HepG2 (cell line): ENCODE results near the gene JAK2. TPM values are rescaled to one million over a fixed set of nuclear protein-coding genes. Genes with fewer than 3 reads are reported as not detected.

Experiments
- ATAC-seq: fragments of 200-7000 bp; cut with Tn5 transposase; 3 replicates; pipeline ENCODE4 v1.9.1; 2020; ENCODE audit warnings: mild to moderate bottlenecking, moderate library complexity
- BruUV-seq: library from RNA; stranded (reverse); fragments of 400-500 nt; replicated peaks from 2 replicates; lab custom pipeline; 2021; lab: Mats Ljungman, UMichigan
- CTCF ChIA-PET: fragments of 300-600 bp; formaldehyde crosslinking; extraction: SDS; loops from one replicate; lab custom pipeline; 2021; ENCODE audit warnings: low total read pairs, inconsistent platforms, low intra/inter-chr PET ratio; lab: Yijun Ruan, JAX
- POLR2A ChIA-PET: fragments of 350-600 bp; sonication (Branson Sonifier 250); formaldehyde crosslinking; loops from one replicate; lab custom pipeline; 2020; ENCODE audit warnings: antibody characterized with exemption, inconsistent platforms; lab: Yijun Ruan, JAX
- DNase-seq: peaks from one replicate; pipeline ENCODE4 v3.0.0-alpha.2; 2015; ENCODE audit warnings: low spot score
- FAIRE-seq: peaks from 3 replicates; lab custom pipeline; 2011; peaks lifted over from hg19 to GRCh38; lab: Jason Lieb, UNC
- H2AFZ ChIP-seq: one replicate; pipeline ENCODE4 v1.6.1; 2011; ENCODE audit warnings: low read length, inconsistent platforms
- H3K27ac ChIP-seq: fragments of 300-600 bp; 3 replicates; pipeline ENCODE4 v1.8.0; 2011; ENCODE audit warnings: mixed run types, mild to moderate bottlenecking, mixed read lengths, low read length, inconsistent platforms; ENCODE audit not compliant: insufficient read depth; ENCODE audit errors: extremely low read length
- H3K27me3 ChIP-seq, 2 experiments: fragments of 200-600 bp in 1 of 2; 2 replicates in 1 of 2; 3 replicates in 1 of 2; pipeline versions ENCODE4 v1.6.0 to v1.8.0; 2011; ENCODE audit warnings: low read length in 2 of 2, mild to moderate bottlenecking in 2 of 2, moderate library complexity in 2 of 2, inconsistent platforms in 1 of 2; ENCODE audit not compliant: insufficient read depth in 2 of 2, control insufficient read depth in 1 of 2
- H3K36me3 ChIP-seq, 2 experiments: fragments of 200-600 bp in 1 of 2; replicated peaks in 1 of 2; 2 replicates in 1 of 2; 3 replicates in 1 of 2; pipeline versions ENCODE4 v1.5.1 to v1.8.0; 2011; ENCODE audit warnings: low read length in 2 of 2, inconsistent platforms in 1 of 2; ENCODE audit not compliant: insufficient read depth in 2 of 2, control insufficient read depth in 1 of 2
- H3K4me1 ChIP-seq: 2 replicates; pipeline ENCODE4 v1.5.1; 2012; ENCODE audit warnings: low read length, inconsistent platforms; ENCODE audit not compliant: insufficient read depth
- H3K4me2 ChIP-seq: 2 replicates; pipeline ENCODE4 v1.6.0; 2011; ENCODE audit warnings: low read depth, low read length, inconsistent platforms
- H3K4me3 ChIP-seq, 3 experiments: fragments of 200-600 bp in 1 of 3; sonication (generic), shearing (Covaris generic) in 1 of 3; replicated peaks in 1 of 3; 2 replicates each; pipeline ENCODE4 v1.5.1; 2011 to 2016; ENCODE audit warnings: low read length in 3 of 3, inconsistent platforms in 2 of 3, low read depth in 2 of 3, mild to moderate bottlenecking in 2 of 3, control low read depth in 1 of 3, mixed read lengths in 1 of 3; ENCODE audit not compliant: insufficient read depth in 1 of 3
- H3K79me2 ChIP-seq: one replicate; pipeline ENCODE4 v1.6.1; 2011; ENCODE audit warnings: low read length, inconsistent platforms; ENCODE audit not compliant: insufficient read depth
- H3K9ac ChIP-seq: 2 replicates; pipeline ENCODE4 v1.6.0; 2011; ENCODE audit warnings: mild to moderate bottlenecking, low read depth, low read length, inconsistent platforms; ENCODE audit not compliant: insufficient read depth
- H3K9me3 ChIP-seq: 2 replicates; pipeline ENCODE4 v1.5.1; 2012; ENCODE audit warnings: mild to moderate bottlenecking, low read length
- H4K20me1 ChIP-seq: 2 replicates; pipeline ENCODE4 v1.6.0; 2011; ENCODE audit warnings: inconsistent platforms, mild to moderate bottlenecking, low read length, moderate library complexity; ENCODE audit not compliant: insufficient read depth
- DR1 ChIP-seq: sonication (generic); formaldehyde crosslinking; IDR thresholded peaks from 2 replicates; pipeline ENCODE4 v1.8.0; 2021; ENCODE audit warnings: mild to moderate bottlenecking, missing genetic modification reagents, inconsistent platforms
- EEA1 ChIP-seq: sonication (generic); formaldehyde crosslinking; IDR thresholded peaks from 2 replicates; pipeline ENCODE4 v1.5.1; 2020; ENCODE audit warnings: mild to moderate bottlenecking, missing genetic modification reagents, borderline replicate concordance
- MIXL1 ChIP-seq: IDR thresholded peaks from 2 replicates; pipeline ENCODE4 v1.6.1; 2016
- SP2 ChIP-seq: sonication (generic); formaldehyde crosslinking; IDR thresholded peaks from 2 replicates; pipeline ENCODE4 v1.5.1; 2020; ENCODE audit warnings: mild to moderate bottlenecking, missing genetic modification reagents
- TARDBP ChIP-seq: sonication (generic); formaldehyde crosslinking; IDR thresholded peaks from 2 replicates; pipeline ENCODE4 v1.8.0; 2022; ENCODE audit warnings: mild to moderate bottlenecking, missing genetic modification reagents
- YY1 ChIP-seq: IDR thresholded peaks from 2 replicates; pipeline ENCODE4 v1.6.1; 2011; ENCODE audit warnings: low read length, low read depth, moderate library complexity, mild to moderate bottlenecking; ENCODE audit not compliant: insufficient read depth, insufficient replicate concordance
- ZIK1 ChIP-seq: sonication (generic); formaldehyde crosslinking; IDR thresholded peaks from 2 replicates; pipeline ENCODE4 v1.5.0; 2020; ENCODE audit warnings: mild to moderate bottlenecking, low read depth, missing genetic modification reagents, borderline replicate concordance
- ZNF318 ChIP-seq: sonication (generic); formaldehyde crosslinking; IDR thresholded peaks from 2 replicates; pipeline ENCODE4 v1.4.0; 2020; ENCODE audit warnings: mild to moderate bottlenecking, missing genetic modification reagents
- ZNF33B ChIP-seq: sonication (generic); formaldehyde crosslinking; IDR thresholded peaks from 2 replicates; pipeline ENCODE4 v1.5.1; 2020; ENCODE audit warnings: mild to moderate bottlenecking, missing genetic modification reagents
- ZNF543 ChIP-seq: sonication (generic); formaldehyde crosslinking; IDR thresholded peaks from 2 replicates; pipeline ENCODE4 v1.4.0; 2020; ENCODE audit warnings: mild to moderate bottlenecking, missing genetic modification reagents
- ZNF670 ChIP-seq: sonication (generic); formaldehyde crosslinking; IDR thresholded peaks from 2 replicates; pipeline ENCODE4 v1.8.0; 2022; ENCODE audit warnings: mild to moderate bottlenecking, missing genetic modification reagents, borderline replicate concordance
- ZNF776 ChIP-seq: sonication (generic); formaldehyde crosslinking; IDR thresholded peaks from 2 replicates; pipeline ENCODE4 v1.4.0; 2020; ENCODE audit warnings: mild to moderate bottlenecking, missing genetic modification reagents
- ZNF788 ChIP-seq: sonication (generic); formaldehyde crosslinking; IDR thresholded peaks from 2 replicates; pipeline ENCODE4 v1.5.0; 2020; ENCODE audit warnings: mild to moderate bottlenecking, missing genetic modification reagents, borderline replicate concordance
- WGBS: methylation state at CpG from one replicate; pipeline ENCODE4 v1.1.6; 2017; ENCODE audit warnings: low lambda C conversion rate; 5-methylcytosine and 5-hydroxymethylcytosine counted together
- in situ Hi-C: cut with HindIII; loops from 2 replicates; pipeline ENCODE4 v1.10.0; 2017; ENCODE audit warnings: low pct_unique_long_range_greater_than_20kb; ENCODE audit not compliant: extremely low pct_ligation_motif_present
- intact Hi-C: fragments of 100-400 bp; cut with micrococcal nuclease; formaldehyde crosslinking; loops from one replicate; pipeline ENCODE4 v1.10.0; 2022; ENCODE audit not compliant: unreplicated experiment
- polyA plus RNA-seq, 8 experiments: library from polyadenylated mRNA; depleted of rRNA in 3 of 8; stranded (reverse) in 7 of 8; unstranded in 1 of 8; fragments of >200 nt; fragmentation: Illumina TruSeq in 4 of 8; extraction: Trizol in 4 of 8; gene quantifications; 2 replicates each; pipeline versions ENCODE4 v1.2.1 to v1.2.3, GENCODE V29; 2011 to 2016; ENCODE audit warnings: low read depth in 4 of 8, missing spikeins in 1 of 8, mixed read lengths in 1 of 8; ENCODE audit not compliant: insufficient read depth in 1 of 8
- total RNA-seq, 5 experiments: library from RNA; depleted of rRNA; stranded (reverse); fragments of >200 nt; fragmentation: Illumina TruSeq; extraction: Trizol; gene quantifications; 2 replicates each; pipeline ENCODE4 v1.2.3, GENCODE V29; 2016; ENCODE audit warnings: low read depth in 1 of 5
- TF ChIP-seq, protein P1 (sequence below): sonication (generic); formaldehyde crosslinking; IDR thresholded peaks from 2 replicates; pipeline ENCODE4 v1.4.0; 2020; ENCODE audit warnings: missing genetic modification reagents

The JAK2 gene
- total and polyA plus RNA-seq, 2 of the 13 experiments (the other 11 are each of a cell fraction or from before 2014, with no cell fraction given): 1.1 to 4.1 TPM

GRCh38 chr9:4955836-4956235 is 29.2 kb upstream of the JAK2 start:
- ChIA-PET POLR2A (no interaction called here), CTCF (no interaction called here)
- Histone ChIP-seq H3K27ac (no peak overlapping the region), H3K4me1 (no peaks in the 10 kb centered on the region), H3K4me2 (no peak overlapping the region), H2AFZ (no peak overlapping the region), H3K36me3 (no peaks in the 10 kb centered on the region), H3K27me3 (no peaks in the 10 kb centered on the region), H3K79me2 (no peaks in the 10 kb centered on the region), H3K4me3 (no peak overlapping the region), H4K20me1 (no peaks in the 10 kb centered on the region), H3K9me3 (no peaks in the 10 kb centered on the region), H3K9ac (no peak overlapping the region)
- intact Hi-C loops (no loop called here), in situ Hi-C loops (no loop called here)
- no peak for ATAC-seq
- no TSS peak for BruUV-seq
- no peak for FAIRE-seq
- no peak for DNase-seq
- 14% methylated on average over 2 of the region's 2 CpGs for WGBS
- TF ChIP-seq MIXL1 (CRISPR knock-in tag) (no peak), DR1 (CRISPR knock-in tag) (no peak), SP2 (CRISPR knock-in tag) (no peak), ZNF318 (CRISPR knock-in tag) (no peak), ZNF33B (no peak), ZNF670 (CRISPR knock-in tag) (no peak), ZNF543 (CRISPR knock-in tag) (no peak), ZIK1 (CRISPR knock-in tag) (no peak), TARDBP (CRISPR knock-in tag) (no peak), EEA1 (no peak), ZNF776 (CRISPR knock-in tag) (no peak), YY1 (no peak), ZNF788 (CRISPR knock-in tag) (no peak)
- TF ChIP-seq, protein P1, sequence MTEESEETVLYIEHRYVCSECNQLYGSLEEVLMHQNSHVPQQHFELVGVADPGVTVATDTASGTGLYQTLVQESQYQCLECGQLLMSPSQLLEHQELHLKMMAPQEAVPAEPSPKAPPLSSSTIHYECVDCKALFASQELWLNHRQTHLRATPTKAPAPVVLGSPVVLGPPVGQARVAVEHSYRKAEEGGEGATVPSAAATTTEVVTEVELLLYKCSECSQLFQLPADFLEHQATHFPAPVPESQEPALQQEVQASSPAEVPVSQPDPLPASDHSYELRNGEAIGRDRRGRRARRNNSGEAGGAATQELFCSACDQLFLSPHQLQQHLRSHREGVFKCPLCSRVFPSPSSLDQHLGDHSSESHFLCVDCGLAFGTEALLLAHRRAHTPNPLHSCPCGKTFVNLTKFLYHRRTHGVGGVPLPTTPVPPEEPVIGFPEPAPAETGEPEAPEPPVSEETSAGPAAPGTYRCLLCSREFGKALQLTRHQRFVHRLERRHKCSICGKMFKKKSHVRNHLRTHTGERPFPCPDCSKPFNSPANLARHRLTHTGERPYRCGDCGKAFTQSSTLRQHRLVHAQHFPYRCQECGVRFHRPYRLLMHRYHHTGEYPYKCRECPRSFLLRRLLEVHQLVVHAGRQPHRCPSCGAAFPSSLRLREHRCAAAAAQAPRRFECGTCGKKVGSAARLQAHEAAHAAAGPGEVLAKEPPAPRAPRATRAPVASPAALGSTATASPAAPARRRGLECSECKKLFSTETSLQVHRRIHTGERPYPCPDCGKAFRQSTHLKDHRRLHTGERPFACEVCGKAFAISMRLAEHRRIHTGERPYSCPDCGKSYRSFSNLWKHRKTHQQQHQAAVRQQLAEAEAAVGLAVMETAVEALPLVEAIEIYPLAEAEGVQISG (CRISPR knock-in tag): no peak
